GM12878 (cell line): Measurements from ENCODE around the gene ZNF582. TPM values are rescaled to one million over a fixed set of nuclear protein-coding genes. Genes with fewer than 3 reads are reported as not detected.

Experiments
- ATAC-seq: fragments of 200-7000 bp; cut with Tn5 transposase; 3 replicates; pipeline ENCODE4 v1.9.1; 2020; ENCODE audit warnings: mild to moderate bottlenecking, moderate library complexity
- BruUV-seq: library from RNA; stranded (reverse); fragments of 400-500 nt; replicated peaks from 2 replicates; lab custom pipeline; 2021; lab: Mats Ljungman, UMichigan
- CTCF ChIA-PET: fragments of 300-600 bp; sonication (Branson Sonifier 250); formaldehyde crosslinking; extraction: SDS; loops from one replicate; lab custom pipeline; 2021; ENCODE audit warnings: inconsistent platforms; lab: Yijun Ruan, JAX
- POLR2A ChIA-PET: fragments of 350-600 bp; formaldehyde crosslinking; extraction: SDS; loops from one replicate; lab custom pipeline; 2021; ENCODE audit warnings: inconsistent platforms; lab: Charles Lee
- RAD21 ChIA-PET: fragments of 300-600 bp; sonication (Branson Sonifier 250); formaldehyde crosslinking; loops from one replicate; lab custom pipeline; 2023; ENCODE audit warnings: antibody characterized with exemption; ENCODE audit not compliant: unreplicated experiment; lab: Charles Lee
- SMC1A ChIA-PET: fragments of 300-600 bp; sonication (Branson Sonifier 250); formaldehyde crosslinking; loops from one replicate; lab custom pipeline; 2023; ENCODE audit not compliant: unreplicated experiment, uncharacterized antibody; lab: Charles Lee
- DNase-seq: peaks from one replicate; pipeline ENCODE4 v3.0.0-alpha.2; 2011; ENCODE audit warnings: low read depth, low spot score
- FAIRE-seq: peaks from 3 replicates; lab custom pipeline; 2011; peaks lifted over from hg19 to GRCh38; lab: Jason Lieb, UNC
- H2AFZ ChIP-seq: 2 replicates; pipeline ENCODE4 v1.6.0; 2011; ENCODE audit warnings: low read depth, low read length, control low read depth; ENCODE audit not compliant: control insufficient read depth
- H3K27ac ChIP-seq: 2 replicates; pipeline ENCODE4 v1.5.1; 2011; ENCODE audit warnings: control low read depth; ENCODE audit not compliant: control insufficient read depth, insufficient read depth
- H3K27me3 ChIP-seq, 2 experiments: replicated peaks in 1 of 2; 2 replicates each; pipeline versions ENCODE4 v1.6.0 to v1.6.1; 2011; ENCODE audit warnings: low read length in 1 of 2; ENCODE audit not compliant: control insufficient read depth in 2 of 2, insufficient read depth in 2 of 2
- H3K36me3 ChIP-seq, 2 experiments: 2 replicates each; pipeline ENCODE4 v1.5.1; 2011; ENCODE audit warnings: low read length in 1 of 2; ENCODE audit not compliant: control insufficient read depth in 2 of 2, insufficient read depth in 2 of 2
- H3K4me1 ChIP-seq: 2 replicates; pipeline ENCODE4 v1.6.1; 2011; ENCODE audit warnings: mild to moderate bottlenecking, low read length, moderate library complexity, mixed read lengths; ENCODE audit not compliant: control insufficient read depth, insufficient read depth
- H3K4me2 ChIP-seq: 2 replicates; pipeline ENCODE4 v1.6.0; 2011; ENCODE audit warnings: control low read depth; ENCODE audit not compliant: control insufficient read depth, insufficient read depth
- H3K4me3 ChIP-seq: fragments of 200-600 bp; sonication (generic); 2 replicates; pipeline ENCODE4 v1.5.1; 2016
- H3K79me2 ChIP-seq: 2 replicates; pipeline ENCODE4 v1.6.0; 2011; ENCODE audit warnings: low read length; ENCODE audit not compliant: control insufficient read depth, insufficient read depth
- H3K9ac ChIP-seq: 2 replicates; pipeline ENCODE4 v1.8.0; 2011; ENCODE audit warnings: low read length, control low read depth, mixed read lengths; ENCODE audit not compliant: control insufficient read depth, insufficient read depth
- H3K9me3 ChIP-seq: replicated peaks from 3 replicates; pipeline ENCODE4 v1.5.1; 2011; ENCODE audit warnings: mild to moderate bottlenecking, low read length; ENCODE audit not compliant: control insufficient read depth, insufficient read depth
- H4K20me1 ChIP-seq: 2 replicates; pipeline ENCODE4 v1.6.0; 2011; ENCODE audit not compliant: control insufficient read depth, insufficient read depth
- BCL11A ChIP-seq: IDR thresholded peaks from 2 replicates; pipeline ENCODE4 v1.6.1; 2011; ENCODE audit warnings: low read depth, low read length
- BHLHE40 ChIP-seq, 2 experiments: fragments of 450-650 bp in 1 of 2; IDR thresholded peaks; 2 replicates each; pipeline ENCODE4 v1.6.1; 2011 to 2017; ENCODE audit warnings: low read depth in 2 of 2, borderline replicate concordance in 1 of 2, improper control_type of control experiment in 1 of 2, low read length in 1 of 2, mild to moderate bottlenecking in 1 of 2
- SMAD1 ChIP-seq: fragments of 450-650 bp; IDR thresholded peaks from 2 replicates; pipeline ENCODE4 v1.6.1; 2018; ENCODE audit warnings: mild to moderate bottlenecking, low read depth; ENCODE audit not compliant: partially characterized antibody
- STAT3 ChIP-seq: IDR thresholded peaks from 2 replicates; pipeline ENCODE4 v1.6.1; 2011; ENCODE audit warnings: low read depth, low read length, improper control_type of control experiment
- ZNF24 ChIP-seq: fragments of 450-650 bp; IDR thresholded peaks from 2 replicates; pipeline ENCODE4 v1.6.1; 2017; ENCODE audit warnings: antibody characterized with exemption, mild to moderate bottlenecking
- WGBS: methylation state at CpG from one replicate; pipeline ENCODE4 v1.1.6; 2016; ENCODE audit warnings: low lambda C conversion rate; ENCODE audit not compliant: insufficient replicate concordance, insufficient coverage; ENCODE audit errors: missing lambda C conversion rate; 5-methylcytosine and 5-hydroxymethylcytosine counted together
- in situ Hi-C: fragments of 300-500 bp; cut with MboI; formaldehyde crosslinking; loops from 9 replicates; pipeline ENCODE4 v1.14.3; 2018; ENCODE audit warnings: mixed read lengths
- intact Hi-C: fragments of 100-400 bp; cut with micrococcal nuclease; formaldehyde crosslinking; loops from one replicate; pipeline ENCODE4 v1.14.2; 2022; ENCODE audit not compliant: unreplicated experiment
- polyA plus RNA-seq, 11 experiments: library from polyadenylated mRNA; depleted of rRNA in 4 of 11; unstranded in 6 of 11; stranded (reverse) in 5 of 11; fragments of >200 nt; fragmentation: Nextera tagmentation in 4 of 11; fragmentation: Illumina TruSeq in 1 of 11; extraction: Ambion mirVana in 4 of 11; extraction: Trizol in 1 of 11; gene quantifications; 1 replicate in 1 of 11; 2 replicates in 10 of 11; pipeline versions ENCODE4 v1.2.1 to v1.2.3, GENCODE V29; 2011 to 2016; ENCODE audit warnings: inconsistent platforms in 2 of 11, missing spikeins in 2 of 11, low read depth in 1 of 11
- total RNA-seq, 4 experiments: library from RNA; depleted of rRNA in 3 of 4; stranded (reverse); fragments of >200 nt in 3 of 4; fragmentation: Illumina TruSeq in 1 of 4; extraction: Trizol in 1 of 4; gene quantifications; 2 replicates each; pipeline versions ENCODE4 v1.2.1 to v1.2.3, GENCODE V29; 2013 to 2021
- TF ChIP-seq, protein P1 (sequence below): IDR thresholded peaks from 2 replicates; pipeline ENCODE4 v1.6.1; 2012; ENCODE audit warnings: low read depth, low read length, improper control_type of control experiment
- TF ChIP-seq, protein P2 (sequence below): fragments of 450-650 bp; formaldehyde crosslinking; IDR thresholded peaks from 2 replicates; pipeline ENCODE4 v1.4.0; 2020; ENCODE audit warnings: mild to moderate bottlenecking, moderate library complexity

ZNF582 gene
- total and polyA plus RNA-seq, 10 of the 15 experiments (the other 5 are each of a cell fraction or from before 2014, with no cell fraction given) = 0.37 to 1.4 (median 0.85) TPM; not detected in 1

DNA sequence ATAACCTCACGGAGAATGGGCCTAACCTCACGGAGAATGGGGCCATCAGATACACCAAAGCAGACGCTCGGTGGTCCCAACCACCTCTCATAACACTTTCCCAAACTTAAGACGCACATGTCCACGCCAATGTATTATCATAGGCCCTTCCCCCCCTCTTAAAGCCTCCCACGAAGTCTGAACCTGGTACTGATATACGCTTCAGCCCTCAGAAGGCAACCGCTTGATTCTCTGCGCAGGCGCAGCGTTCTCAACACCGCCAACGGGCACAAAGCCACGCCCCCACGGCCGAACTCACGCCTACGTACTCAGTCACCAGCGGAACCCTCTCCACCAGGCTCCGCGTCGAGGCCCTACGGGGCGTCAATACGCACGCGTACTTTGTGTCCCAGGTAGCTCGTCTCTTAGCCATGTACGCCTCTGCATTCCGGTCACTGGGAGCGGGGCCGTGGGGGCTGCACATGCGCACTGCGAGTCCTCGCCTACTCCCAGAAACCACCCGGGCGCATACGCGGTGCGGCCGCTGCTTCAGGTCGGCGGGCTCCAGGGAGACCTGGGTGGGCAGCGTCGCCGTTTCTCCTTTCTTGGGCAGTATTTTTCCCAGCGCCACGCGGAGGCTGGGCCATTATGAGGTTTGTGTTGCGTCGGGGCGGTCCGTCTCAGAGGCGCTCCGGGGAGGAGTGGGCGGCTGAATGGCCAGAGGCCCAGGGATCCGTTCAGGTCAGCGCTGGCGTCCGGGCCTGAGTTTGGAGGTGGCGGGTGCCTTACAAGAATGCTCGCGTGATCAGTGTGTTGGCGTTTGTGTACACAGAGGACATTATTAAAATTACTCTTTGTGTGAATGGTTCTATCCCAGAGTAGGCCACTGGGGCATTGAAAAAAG, 25.3 kb downstream of the ZNF582 start (continued):
- TF ChIP-seq, protein P1, sequence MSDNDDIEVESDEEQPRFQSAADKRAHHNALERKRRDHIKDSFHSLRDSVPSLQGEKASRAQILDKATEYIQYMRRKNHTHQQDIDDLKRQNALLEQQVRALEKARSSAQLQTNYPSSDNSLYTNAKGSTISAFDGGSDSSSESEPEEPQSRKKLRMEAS = no peak
- TF ChIP-seq SMAD1 (no peak), STAT3 (no peak), BHLHE40 (IDR thresholded peaks at IDR 0.05; ENCODE audit: borderline replicate concordance in 1 of 2, low read depth in 2 of 2, low read length in 1 of 2) (no peak), ZNF24 (no peak)
- TF ChIP-seq, all 136 proteins: peak for 10

DNA sequence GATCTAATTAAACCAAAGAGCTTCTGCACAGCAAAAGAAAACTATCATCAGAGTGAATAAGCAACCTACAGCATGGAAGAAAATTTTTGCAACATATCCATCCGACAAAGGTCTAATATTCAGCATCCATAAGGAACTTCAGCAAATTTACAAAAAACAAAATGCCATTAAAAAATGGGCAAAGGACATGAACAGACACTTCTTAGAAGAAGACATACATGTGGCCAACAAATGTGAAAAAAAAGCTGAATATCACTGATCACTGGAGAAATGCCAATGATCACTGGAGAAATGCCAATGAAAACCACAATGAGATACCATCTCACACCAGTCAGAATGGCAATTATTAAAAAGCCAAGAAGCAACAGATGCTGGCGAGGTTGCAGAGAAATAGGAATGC, 32.5 kb downstream of the ZNF582 start:
- CTCF ChIA-PET = interaction anchor here (1.8 kb wide), 1 partner anchor 12 kb away, joined by 7 read pairs; no protein-coding TSS in a partner anchor
- SMC1A ChIA-PET = no interaction called here
- FAIRE-seq = no peak

More for the DNA sequence above, 32.5 kb downstream of the ZNF582 start:
- H3K9me3 ChIP-seq = no peaks in the 10 kb centered on the region; the same call in 2 of the 3 replicates
- no peak for ATAC-seq
- in situ Hi-C loops = no loop called here
- POLR2A ChIA-PET = no interaction called here
- TF ChIP-seq, protein P2, sequence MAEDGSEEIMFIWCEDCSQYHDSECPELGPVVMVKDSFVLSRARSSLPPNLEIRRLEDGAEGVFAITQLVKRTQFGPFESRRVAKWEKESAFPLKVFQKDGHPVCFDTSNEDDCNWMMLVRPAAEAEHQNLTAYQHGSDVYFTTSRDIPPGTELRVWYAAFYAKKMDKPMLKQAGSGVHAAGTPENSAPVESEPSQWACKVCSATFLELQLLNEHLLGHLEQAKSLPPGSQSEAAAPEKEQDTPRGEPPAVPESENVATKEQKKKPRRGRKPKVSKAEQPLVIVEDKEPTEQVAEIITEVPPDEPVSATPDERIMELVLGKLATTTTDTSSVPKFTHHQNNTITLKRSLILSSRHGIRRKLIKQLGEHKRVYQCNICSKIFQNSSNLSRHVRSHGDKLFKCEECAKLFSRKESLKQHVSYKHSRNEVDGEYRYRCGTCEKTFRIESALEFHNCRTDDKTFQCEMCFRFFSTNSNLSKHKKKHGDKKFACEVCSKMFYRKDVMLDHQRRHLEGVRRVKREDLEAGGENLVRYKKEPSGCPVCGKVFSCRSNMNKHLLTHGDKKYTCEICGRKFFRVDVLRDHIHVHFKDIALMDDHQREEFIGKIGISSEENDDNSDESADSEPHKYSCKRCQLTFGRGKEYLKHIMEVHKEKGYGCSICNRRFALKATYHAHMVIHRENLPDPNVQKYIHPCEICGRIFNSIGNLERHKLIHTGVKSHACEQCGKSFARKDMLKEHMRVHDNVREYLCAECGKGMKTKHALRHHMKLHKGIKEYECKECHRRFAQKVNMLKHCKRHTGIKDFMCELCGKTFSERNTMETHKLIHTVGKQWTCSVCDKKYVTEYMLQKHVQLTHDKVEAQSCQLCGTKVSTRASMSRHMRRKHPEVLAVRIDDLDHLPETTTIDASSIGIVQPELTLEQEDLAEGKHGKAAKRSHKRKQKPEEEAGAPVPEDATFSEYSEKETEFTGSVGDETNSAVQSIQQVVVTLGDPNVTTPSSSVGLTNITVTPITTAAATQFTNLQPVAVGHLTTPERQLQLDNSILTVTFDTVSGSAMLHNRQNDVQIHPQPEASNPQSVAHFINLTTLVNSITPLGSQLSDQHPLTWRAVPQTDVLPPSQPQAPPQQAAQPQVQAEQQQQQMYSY = no peak
- TF ChIP-seq ZNF24 = no peak
- TF ChIP-seq BCL11A = no peak
- H4K20me1 ChIP-seq = no peaks in the 10 kb centered on the region
- no peak overlapping the region for H3K4me3 ChIP-seq
- H3K4me1 ChIP-seq = no peaks in the 10 kb centered on the region
- no peak overlapping the region for H3K9ac ChIP-seq
- intact Hi-C loops = no loop called here
- H3K27ac ChIP-seq = no peak overlapping the region
- RAD21 ChIA-PET = no interaction called here
- no peak overlapping the region for H3K4me2 ChIP-seq
- no peak overlapping the region for H2AFZ ChIP-seq
- BruUV-seq = no TSS peak
- H3K79me2 ChIP-seq = no peaks in the 10 kb centered on the region
- WGBS = 27% methylated on average over 2 of the region's 2 CpGs
- H3K36me3 ChIP-seq = no peaks in the 10 kb centered on the region
- no peaks in the 10 kb centered on the region for H3K27me3 ChIP-seq
- no peak for DNase-seq
